GM19099 (cell line): ENCODE results near the gene MRPL14.

Source experiments
- POLR2A ChIP-seq: IDR thresholded peaks from 3 replicates; pipeline ENCODE4 v1.6.1; 2011; ENCODE audit warnings: low read depth; ENCODE audit not compliant: insufficient read length; ENCODE audit errors: extremely low read depth

Gene MRPL14

GRCh38 chr6:44116641-44117382 is 10.4 kb downstream of the MRPL14 start:
- TF ChIP-seq POLR2A: no peak

DNA sequence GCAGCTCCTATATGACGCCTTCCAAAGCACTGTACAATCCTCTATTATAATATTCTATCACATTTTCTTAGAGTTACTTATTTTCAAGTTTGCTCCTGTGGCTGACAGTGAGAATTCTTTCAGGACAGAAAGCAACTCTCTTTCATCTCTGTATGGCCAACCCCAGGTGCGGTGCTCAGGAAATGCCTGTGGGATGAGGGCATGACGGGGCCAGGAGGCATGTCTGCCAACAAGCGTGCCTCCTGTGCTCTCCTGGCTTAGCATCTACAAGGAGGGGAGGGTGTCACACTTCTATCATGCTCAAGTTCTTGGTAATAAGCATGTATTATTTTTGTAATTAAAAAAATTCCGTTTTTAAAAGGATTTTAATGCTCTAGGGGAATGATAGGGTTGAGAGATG is 11.4 kb downstream of the MRPL14 start:
- no peak for TF ChIP-seq POLR2A

DNA sequence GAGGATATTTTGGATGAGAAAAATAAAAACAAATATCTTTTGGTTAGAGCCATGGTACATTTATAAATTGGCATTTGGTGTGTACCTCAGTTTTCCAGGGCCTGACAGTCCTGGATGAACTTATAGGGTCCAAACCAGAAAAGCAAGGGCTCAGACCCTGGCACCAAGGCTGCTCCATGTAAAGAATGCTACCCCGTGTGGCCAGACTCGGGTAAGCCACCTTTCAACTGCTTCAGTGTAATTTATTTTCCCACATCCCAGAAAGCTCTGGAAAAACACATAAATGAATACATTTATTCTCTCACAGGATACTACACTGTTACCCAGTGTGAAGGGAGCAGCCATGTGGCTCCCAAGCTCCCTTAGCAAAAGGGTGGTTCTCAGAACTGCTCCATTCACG is 13.8 kb downstream of the MRPL14 start:
- no peak for TF ChIP-seq POLR2A

- TF ChIP-seq POLR2A: no peak
Observed at GRCh38 chr6:44111434-44112417, 15.5 kb downstream of the MRPL14 start.

GRCh38 chr6:44110966-44111365 is 16.3 kb downstream of the MRPL14 start:
- no peak for TF ChIP-seq POLR2A

- no peak for TF ChIP-seq POLR2A
Observed at GRCh38 chr6:44110005-44110676, 17.1 kb downstream of the MRPL14 start.

GRCh38 chr6:44109212-44109611 is 18.0 kb downstream of the MRPL14 start:
- TF ChIP-seq POLR2A: no peak

GRCh38 chr6:44108471-44108870 is 18.8 kb downstream of the MRPL14 start:
- TF ChIP-seq POLR2A: no peak

DNA sequence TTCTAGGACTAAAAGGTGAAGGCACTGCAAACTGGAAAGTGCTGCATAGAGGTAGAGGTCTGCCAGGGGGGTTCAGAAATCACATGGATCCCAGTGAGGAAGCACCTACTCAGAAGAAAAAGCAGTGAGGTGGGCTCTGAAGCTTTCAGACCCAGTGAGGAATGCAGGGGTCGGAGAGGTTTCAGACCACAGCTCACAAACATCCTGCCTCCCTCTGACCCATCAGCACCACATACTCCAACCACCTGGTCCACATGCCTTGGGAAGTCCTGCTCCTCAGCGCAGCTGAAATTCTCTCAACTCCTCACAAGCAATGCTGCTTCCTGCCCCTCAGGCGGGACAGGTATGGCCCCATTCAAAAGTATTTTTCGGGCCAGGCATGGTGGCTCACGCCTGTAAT is 20.2 kb downstream of the MRPL14 start:
- no peak for TF ChIP-seq POLR2A

- TF ChIP-seq POLR2A: no peak
Observed at GRCh38 chr6:44105993-44106740, 21.1 kb downstream of the MRPL14 start.

- TF ChIP-seq POLR2A: no peak
Observed at GRCh38 chr6:44105146-44105545, 22.1 kb downstream of the MRPL14 start.

DNA sequence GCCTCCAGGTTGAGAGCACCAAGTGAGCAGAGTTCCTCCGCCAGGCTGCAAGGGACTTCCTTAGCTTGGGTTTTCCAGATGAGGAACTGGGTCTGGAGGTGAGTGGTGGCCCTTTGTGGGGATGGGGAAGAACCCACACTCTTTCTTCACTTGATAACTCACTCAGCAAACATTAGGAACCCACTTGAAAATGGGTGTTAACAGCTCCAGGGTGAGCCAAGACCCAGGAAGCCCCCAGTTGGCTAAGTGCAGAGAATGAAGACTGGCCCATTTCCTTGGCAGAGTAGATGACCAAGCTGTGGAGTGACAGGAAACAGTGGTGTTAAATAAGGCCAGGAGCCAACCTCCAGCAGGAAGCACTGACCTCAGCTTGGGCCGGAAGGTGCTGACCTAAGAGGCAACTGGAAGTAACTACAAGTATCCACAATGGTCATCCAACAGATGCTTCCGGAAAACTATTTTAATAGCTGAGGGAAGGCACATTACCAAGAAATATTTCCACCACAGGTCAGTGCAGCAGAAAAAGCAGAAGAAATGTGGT is 22.7 kb downstream of the MRPL14 start:
- TF ChIP-seq POLR2A: no peak

GRCh38 chr6:44102527-44102926 is 24.7 kb downstream of the MRPL14 start:
- no peak for TF ChIP-seq POLR2A

DNA sequence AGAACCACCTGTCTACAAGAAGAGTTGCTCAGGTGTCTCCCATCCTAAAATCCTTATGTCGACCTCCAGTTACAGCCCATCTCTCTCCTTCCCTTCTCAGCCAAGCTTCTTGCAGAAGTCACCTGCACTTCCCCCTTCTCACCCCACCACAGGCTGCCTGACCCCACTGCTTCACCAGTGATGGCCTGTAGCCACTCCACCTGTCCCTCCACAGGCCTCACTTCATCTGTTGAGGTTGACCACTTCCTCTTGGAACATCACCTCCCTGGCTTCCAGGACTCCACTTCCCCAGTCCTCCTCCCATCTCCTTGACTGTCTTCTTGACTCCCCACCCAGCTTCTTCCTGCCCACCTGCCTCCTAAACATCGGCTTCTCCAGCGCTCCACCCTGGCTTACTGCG is 25.4 kb downstream of the MRPL14 start:
- TF ChIP-seq POLR2A: no peak

DNA sequence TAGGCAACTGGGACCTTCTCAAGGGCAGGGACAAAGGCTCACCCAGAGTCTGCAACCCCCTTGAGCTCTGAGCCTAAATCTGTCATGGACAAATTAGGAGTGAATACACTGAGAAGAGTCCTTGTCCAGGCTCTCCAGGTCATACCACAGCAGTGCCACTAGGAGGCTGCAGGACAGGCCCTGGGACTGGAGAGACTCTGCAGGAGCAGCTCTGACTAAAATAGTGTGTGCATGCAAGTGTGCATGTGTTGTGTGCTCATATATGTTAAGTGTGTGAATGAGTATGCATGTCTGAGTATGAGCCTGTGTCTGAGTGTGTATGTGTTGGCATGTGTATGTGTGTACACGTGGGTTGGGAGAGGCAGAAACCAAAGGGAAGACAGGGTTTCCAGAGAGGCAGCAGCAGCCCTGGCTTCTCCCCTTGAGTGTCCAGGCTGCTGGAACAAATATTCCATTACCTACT is 27.1 kb downstream of the MRPL14 start:
- TF ChIP-seq POLR2A: no peak

DNA sequence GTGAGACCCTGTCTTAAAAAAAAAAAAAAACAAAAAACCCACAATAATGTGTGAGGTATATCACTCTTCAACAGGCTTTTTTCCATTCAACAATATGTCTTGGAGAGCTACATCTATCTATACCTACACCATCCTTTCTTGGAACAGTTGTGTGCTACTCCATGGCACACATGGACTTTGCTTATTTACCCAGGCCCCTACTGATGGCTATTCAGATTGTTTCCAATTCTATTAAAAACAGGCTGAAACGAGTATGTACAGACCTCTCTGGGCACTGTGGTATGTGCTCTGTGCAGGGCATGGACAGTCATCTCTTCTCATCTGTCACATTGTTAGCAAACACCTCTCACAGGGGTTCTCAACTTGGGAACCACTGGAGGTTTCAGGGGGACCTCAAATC is 28.1 kb downstream of the MRPL14 start:
- TF ChIP-seq POLR2A: no peak
